Cardiac muscle cell (in vitro differentiated cells and primary cell): ENCODE measurements around the gene EPHB2. TPM values are rescaled to one million over a fixed set of nuclear protein-coding genes. Genes with fewer than 3 reads are reported as not detected.

Source experiments
- DNase-seq, 2 donors: peaks; one replicate each; pipeline versions ENCODE4 v3.0.0 to v3.0.0-alpha.2; 2010 to 2017; ENCODE audit warnings: low read depth in 1 of 2, low spot score in 1 of 2
- H3K27ac ChIP-seq: fragments of 200-600 bp; sonication (generic); 2 replicates; pipeline ENCODE4 v1.5.1; 2016
- H3K27me3 ChIP-seq: fragments of 200-600 bp; sonication (generic); 2 replicates; pipeline ENCODE4 v1.6.0; 2016; ENCODE audit warnings: control low read depth
- H3K36me3 ChIP-seq: fragments of 200-600 bp; sonication (generic); 2 replicates; pipeline ENCODE4 v1.5.1; 2016; ENCODE audit warnings: control low read depth
- H3K4me1 ChIP-seq: fragments of 200-600 bp; sonication (generic); 2 replicates; pipeline ENCODE4 v1.8.1; 2017; ENCODE audit warnings: low read depth, mild to moderate bottlenecking, mixed run types
- H3K4me3 ChIP-seq: fragments of 200-600 bp; sonication (generic); 2 replicates; pipeline ENCODE4 v1.5.1; 2016; ENCODE audit warnings: mild to moderate bottlenecking
- H3K9me3 ChIP-seq: fragments of 200-600 bp; sonication (generic); 2 replicates; pipeline ENCODE4 v1.5.1; 2017; ENCODE audit warnings: low read depth, mild to moderate bottlenecking, control low read depth
- polyA plus RNA-seq: library from polyadenylated mRNA; unstranded; fragments of >200 nt; fragmentation: Nextera tagmentation; extraction: Ambion mirVana; gene quantifications from 2 replicates; pipeline ENCODE4 v1.2.1, GENCODE V29; 2016
- total RNA-seq: library from RNA; depleted of rRNA; stranded (reverse); fragments of >200 nt; gene quantifications from 2 replicates; pipeline ENCODE4 v1.2.3, GENCODE V29; 2016
- TF ChIP-seq, protein P1 (sequence below): IDR thresholded peaks from 2 replicates; pipeline ENCODE4 v1.5.1; 2012; ENCODE audit warnings: low read depth, mild to moderate bottlenecking, low read length

Gene EPHB2
- total and polyA plus RNA-seq, 2 experiments from 2014 or later, result 38.8 to 96.3 TPM

DNA sequence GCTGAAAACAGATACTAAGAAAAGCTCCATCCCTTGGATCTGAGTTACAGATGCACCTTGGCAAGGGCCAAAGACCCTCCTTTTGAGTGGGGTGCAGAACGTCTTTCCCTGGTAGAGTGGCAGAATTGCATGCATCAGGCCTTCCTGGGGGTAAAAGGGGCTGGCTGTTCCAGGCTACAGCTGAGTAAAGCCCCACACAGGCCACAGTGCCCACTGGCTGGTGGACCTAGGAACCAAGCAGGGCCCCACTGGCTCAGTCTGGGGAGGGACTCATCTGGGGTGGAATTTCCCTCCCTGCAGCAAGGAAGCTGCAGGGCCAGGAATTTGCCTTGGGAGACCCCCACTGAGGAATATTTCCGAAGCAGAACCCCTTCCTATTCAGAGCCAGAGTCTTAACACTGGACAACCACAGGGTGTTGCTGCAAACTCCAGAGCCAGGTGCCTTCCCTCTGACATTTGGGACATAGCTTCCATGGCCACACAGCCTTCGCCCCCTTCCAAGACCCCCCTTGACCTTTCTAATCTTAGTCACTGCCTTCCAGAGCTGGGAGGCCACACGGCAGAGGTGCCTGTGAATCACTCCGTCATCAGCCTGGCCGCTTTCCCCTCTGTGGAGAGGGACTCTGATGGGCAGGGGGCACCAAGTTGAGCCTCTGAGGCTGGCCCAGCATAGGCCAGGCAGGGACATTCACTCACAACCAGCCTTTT, 209.5 kb downstream of the EPHB2 start:
- H3K27me3 ChIP-seq, result no peaks in the 10 kb centered on the region
- TF ChIP-seq, protein P1, sequence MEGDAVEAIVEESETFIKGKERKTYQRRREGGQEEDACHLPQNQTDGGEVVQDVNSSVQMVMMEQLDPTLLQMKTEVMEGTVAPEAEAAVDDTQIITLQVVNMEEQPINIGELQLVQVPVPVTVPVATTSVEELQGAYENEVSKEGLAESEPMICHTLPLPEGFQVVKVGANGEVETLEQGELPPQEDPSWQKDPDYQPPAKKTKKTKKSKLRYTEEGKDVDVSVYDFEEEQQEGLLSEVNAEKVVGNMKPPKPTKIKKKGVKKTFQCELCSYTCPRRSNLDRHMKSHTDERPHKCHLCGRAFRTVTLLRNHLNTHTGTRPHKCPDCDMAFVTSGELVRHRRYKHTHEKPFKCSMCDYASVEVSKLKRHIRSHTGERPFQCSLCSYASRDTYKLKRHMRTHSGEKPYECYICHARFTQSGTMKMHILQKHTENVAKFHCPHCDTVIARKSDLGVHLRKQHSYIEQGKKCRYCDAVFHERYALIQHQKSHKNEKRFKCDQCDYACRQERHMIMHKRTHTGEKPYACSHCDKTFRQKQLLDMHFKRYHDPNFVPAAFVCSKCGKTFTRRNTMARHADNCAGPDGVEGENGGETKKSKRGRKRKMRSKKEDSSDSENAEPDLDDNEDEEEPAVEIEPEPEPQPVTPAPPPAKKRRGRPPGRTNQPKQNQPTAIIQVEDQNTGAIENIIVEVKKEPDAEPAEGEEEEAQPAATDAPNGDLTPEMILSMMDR, result no peak
- H3K4me1 ChIP-seq, result peaks cover 44% of the 10 kb centered on the region
- H3K36me3 ChIP-seq, result no peaks in the 10 kb centered on the region
- peak in 1 of 2 donors; percentile 64 for DNase-seq
- no peaks in the 10 kb centered on the region for H3K9me3 ChIP-seq
- peak overlapping the region; percentile 94 for H3K27ac ChIP-seq
- no peak overlapping the region for H3K4me3 ChIP-seq

DNA sequence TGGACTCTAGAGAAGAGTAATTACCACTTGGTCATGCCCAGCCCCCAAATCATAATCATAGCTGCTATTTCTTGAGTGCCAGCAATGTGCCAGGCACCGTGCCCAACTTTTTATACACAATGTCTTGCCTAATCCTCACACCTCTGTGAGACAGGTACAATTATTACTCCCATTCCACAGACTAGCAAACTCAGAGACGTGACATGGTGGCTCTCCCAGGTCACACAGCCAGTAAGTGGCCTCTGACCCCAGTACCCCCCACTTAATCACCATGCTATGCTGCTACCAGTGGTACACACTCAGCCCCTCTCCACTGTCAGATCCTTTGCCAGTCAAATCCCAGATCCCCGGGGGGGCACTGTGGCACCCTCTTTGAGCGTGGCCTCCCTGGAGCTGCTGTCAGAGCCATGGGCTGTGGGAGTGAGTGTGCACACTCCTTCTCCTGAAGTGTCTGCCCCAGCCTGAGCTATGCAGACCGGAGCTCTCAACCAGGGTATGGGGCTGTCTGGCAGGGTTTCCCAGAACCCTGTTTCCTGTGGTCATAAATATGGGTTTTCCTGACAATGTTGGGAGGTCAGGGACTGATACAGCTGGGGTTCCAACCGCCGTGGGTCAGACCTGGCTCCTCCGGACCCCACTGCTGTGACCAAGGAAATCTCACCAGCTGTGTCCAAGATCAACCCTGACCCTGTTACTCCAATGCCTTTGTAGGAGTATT, 210.3 kb downstream of the EPHB2 start:
- Histone ChIP-seq H3K4me1 (peaks cover 39% of the 10 kb centered on the region), H3K4me3 (no peak overlapping the region), H3K9me3 (no peaks in the 10 kb centered on the region), H3K27me3 (no peaks in the 10 kb centered on the region), H3K27ac (peak overlapping the region; percentile 94), H3K36me3 (no peaks in the 10 kb centered on the region)
- TF ChIP-seq, protein P1, result no peak
- peak in 1 of 2 donors; percentile 34 for DNase-seq

DNA sequence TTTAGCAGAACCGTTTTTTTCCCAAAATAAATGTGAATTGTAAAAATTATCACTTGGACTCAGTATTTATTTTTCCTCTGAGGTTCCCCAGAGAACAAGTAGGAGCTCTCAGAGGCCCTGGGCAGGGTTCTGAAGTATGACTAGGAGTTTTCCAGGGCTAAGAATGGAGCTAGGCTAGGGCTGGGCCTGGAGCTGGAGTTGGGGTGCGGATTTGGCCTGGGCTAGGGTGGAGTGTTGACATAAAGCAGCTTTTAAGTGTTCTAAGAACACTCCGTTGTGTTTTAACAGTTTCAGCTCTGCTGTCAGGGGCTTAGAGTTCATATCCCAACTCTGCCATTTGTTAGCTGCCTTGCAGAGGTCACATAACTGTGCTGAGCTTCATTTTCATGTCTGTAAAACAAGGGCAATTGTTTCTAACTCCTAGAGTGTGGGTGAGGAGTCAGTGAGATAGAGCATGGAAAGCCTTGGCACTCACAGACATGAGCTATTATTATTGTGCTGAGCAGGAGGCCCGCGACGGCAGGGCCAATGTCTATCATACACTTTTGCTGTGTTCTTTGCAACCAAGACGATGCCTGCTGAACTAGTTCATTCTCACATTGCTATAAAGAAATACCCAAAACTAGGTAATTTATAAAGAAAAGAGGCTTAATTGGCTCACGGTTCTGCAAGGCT, 210.9 kb downstream of the EPHB2 start:
- peaks cover 39% of the 10 kb centered on the region for H3K4me1 ChIP-seq
- peak in 1 of 2 donors; percentile 66 for DNase-seq
- H3K4me3 ChIP-seq, result no peak overlapping the region
- no peaks in the 10 kb centered on the region for H3K27me3 ChIP-seq
- H3K36me3 ChIP-seq, result no peaks in the 10 kb centered on the region
- peak overlapping the region; percentile 94 for H3K27ac ChIP-seq
- no peaks in the 10 kb centered on the region for H3K9me3 ChIP-seq
- TF ChIP-seq, protein P1, result no peak

DNA sequence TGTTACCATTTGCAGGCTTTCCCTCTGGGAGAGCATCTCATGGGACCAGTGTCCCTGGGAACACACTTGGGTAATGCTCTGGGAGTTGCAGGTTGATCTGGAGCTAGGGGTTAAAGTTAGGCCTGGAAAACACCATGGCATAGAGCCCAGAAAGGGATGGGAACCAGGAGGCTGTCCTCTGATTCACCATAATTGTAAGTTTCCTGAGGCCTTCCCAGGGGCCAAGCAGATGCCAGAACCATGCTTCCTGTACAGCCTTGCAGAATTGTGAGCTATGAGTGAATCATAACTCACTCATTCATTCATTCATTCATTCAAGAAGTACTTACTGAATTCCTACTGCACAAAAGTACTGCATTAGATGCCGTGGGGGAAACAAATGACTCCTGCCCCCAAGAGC, 212.0 kb downstream of the EPHB2 start:
- TF ChIP-seq, protein P1, result no peak
- Histone ChIP-seq H3K27ac (no peak overlapping the region), H3K9me3 (no peaks in the 10 kb centered on the region), H3K4me1 (peaks cover 39% of the 10 kb centered on the region), H3K27me3 (no peaks in the 10 kb centered on the region), H3K36me3 (no peaks in the 10 kb centered on the region), H3K4me3 (no peak overlapping the region)
- DNase-seq, result peak in 1 of 2 donors; percentile 21

DNA sequence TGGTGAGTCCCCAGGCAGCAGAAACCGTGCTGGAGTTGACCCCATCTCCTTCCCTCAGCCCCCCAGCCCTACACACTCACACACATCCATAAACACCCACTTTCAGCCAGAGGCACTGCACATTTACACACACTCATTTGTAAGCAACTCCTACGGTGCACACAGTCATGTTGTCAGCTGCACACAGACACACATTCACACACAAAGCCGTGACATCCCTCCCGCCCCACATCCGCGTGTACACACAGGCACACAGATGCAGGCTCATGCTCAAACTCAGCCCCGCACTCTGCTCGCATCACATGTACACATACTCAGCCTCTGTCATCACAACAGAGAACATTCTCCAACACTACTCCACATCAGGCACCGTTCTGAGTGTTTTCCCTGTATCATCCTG, 214.5 kb downstream of the EPHB2 start:
- H3K4me1 ChIP-seq, result peaks cover 23% of the 10 kb centered on the region
- H3K27me3 ChIP-seq, result no peaks in the 10 kb centered on the region
- TF ChIP-seq, protein P1, result no peak
- no peak overlapping the region for H3K4me3 ChIP-seq
- no peaks in the 10 kb centered on the region for H3K36me3 ChIP-seq
- DNase-seq, result no peak
- H3K27ac ChIP-seq, result no peak overlapping the region
- H3K9me3 ChIP-seq, result no peaks in the 10 kb centered on the region
